Activated CD4-positive, alpha-beta T cell treated with anti-CD3 and anti-CD28 coated beads for 36 hours (primary cell): Measurements from ENCODE around the gene KRTAP10-6. TPM values are rescaled to one million over a fixed set of nuclear protein-coding genes. Genes with fewer than 3 reads are reported as not detected.
"Not testable (repeated sequence)": the region's sequence is repeated elsewhere in the genome, so short reads cannot be mapped to it uniquely, and the experiment has no call there.

Source experiments
- ATAC-seq: fragments of 200-7000 bp; cut with Tn5 transposase; one replicate; pipeline ENCODE4 v1.10.0; 2021; ENCODE audit warnings: mild to moderate bottlenecking, moderate library complexity
- CTCF ChIA-PET: fragments of 350-600 bp; sonication (Branson Sonifier 250); formaldehyde crosslinking; loops from one replicate; lab custom pipeline; 2021; ENCODE audit warnings: antibody characterized with exemption; lab: Charles Lee
- POLR2A ChIA-PET: fragments of 350-600 bp; sonication (Branson Sonifier 250); formaldehyde crosslinking; loops from one replicate; lab custom pipeline; 2021; ENCODE audit warnings: antibody characterized with exemption, inconsistent platforms; lab: Charles Lee
- DNase-seq: peaks from one replicate; pipeline ENCODE4 v3.0.0-alpha.2; 2020
- H3K27ac Mint-ChIP-seq: one replicate; pipeline ENCODE4 v1.8.0; 2021; ENCODE audit warnings: mixed read lengths
- H3K27me3 Mint-ChIP-seq: one replicate; pipeline ENCODE4 v1.8.0; 2021; ENCODE audit warnings: mixed read lengths
- H3K36me3 Mint-ChIP-seq: one replicate; pipeline ENCODE4 v1.8.0; 2021; ENCODE audit warnings: low read depth, mixed read lengths
- H3K4me1 Mint-ChIP-seq: one replicate; pipeline ENCODE4 v1.8.0; 2021; ENCODE audit warnings: mixed read lengths
- H3K4me3 Mint-ChIP-seq: one replicate; pipeline ENCODE4 v1.8.0; 2021; ENCODE audit warnings: mild to moderate bottlenecking, moderate library complexity, mixed read lengths
- H3K9me3 Mint-ChIP-seq: one replicate; pipeline ENCODE4 v1.8.0; 2021; ENCODE audit warnings: low read depth, mixed read lengths
- intact Hi-C, 2 experiments: fragments of 100-400 bp; cut with DNase I in 1 of 2; cut with micrococcal nuclease in 1 of 2; formaldehyde crosslinking; loops; one replicate each; pipeline versions ENCODE4 v1.14.2 to v1.15.1; 2022 to 2024; cut with DNase I, micrococcal nuclease
- total RNA-seq, 2 experiments: library from RNA; stranded (reverse); gene quantifications; one replicate each; pipeline ENCODE4 v1.2.3, GENCODE V29; 2021

Gene KRTAP10-6
- total RNA-seq, 2 experiments from 2014 or later = not detected

DNA sequence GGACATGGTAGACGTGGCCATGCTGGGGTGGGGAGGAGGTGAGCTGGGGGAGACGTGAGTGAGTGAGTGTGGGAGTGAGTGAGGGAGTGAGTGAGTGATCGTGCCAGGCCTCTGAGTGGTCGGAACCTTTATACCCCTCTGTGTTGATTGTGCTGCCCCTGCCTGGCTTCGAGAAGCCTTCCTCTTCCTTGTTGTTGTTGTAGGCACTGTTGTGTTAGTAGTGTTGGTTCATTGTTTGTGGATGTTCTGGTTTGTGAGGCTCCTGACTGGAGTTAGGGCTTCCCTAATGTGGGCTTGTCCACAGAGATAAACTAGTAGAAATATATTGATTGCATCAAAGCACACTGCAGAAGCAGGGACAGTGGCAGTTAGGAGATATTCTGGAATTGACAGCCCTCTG lies 33.6 kb downstream of the KRTAP10-6 start, which contains the start of gene KRTAP10-3:
KRTAP10-3 (minus strand) TSS at position 101 of the 400 bp plus-strand sequence; CDS start at position 21, 80 bp downstream.
- CTCF ChIA-PET = no interaction called here
- Mint-ChIP-seq H3K4me1 (no peaks in the 10 kb centered on the region), H3K27ac (no peak within 1 kb of the TSS), H3K4me3 (no peak within 1 kb of the TSS), H3K9me3 (peaks cover 19% of the 10 kb centered on the region), H3K27me3 (no peaks in the 10 kb centered on the region), H3K36me3 (peaks cover 2% of the 10 kb centered on the region)
- no peak for DNase-seq
- intact Hi-C loops = no loop called here
- ATAC-seq = no peak
- POLR2A ChIA-PET = no interaction called here

DNA sequence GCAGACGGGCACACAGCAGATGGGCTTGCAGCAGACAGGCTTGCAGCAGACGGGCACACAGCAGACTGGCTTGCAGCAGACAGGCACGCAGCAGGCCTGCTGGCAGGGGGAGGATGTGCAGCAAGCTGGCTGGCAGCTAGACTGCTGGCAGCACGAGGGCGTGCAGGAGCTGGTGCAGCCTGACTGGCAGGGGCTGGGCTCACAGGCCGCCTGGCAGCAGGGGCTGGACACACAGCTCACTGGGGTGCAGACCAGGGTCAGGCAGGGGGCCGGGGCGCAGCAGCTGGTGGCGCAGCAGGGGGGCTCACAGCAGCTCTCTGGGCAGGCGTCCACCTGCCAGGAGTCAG lies 34.0 kb downstream of the KRTAP10-6 start:
- ATAC-seq, intact Hi-C loops, H3K4me3 Mint-ChIP-seq, DNase-seq, POLR2A ChIA-PET, H3K27ac Mint-ChIP-seq, H3K4me1 Mint-ChIP-seq, CTCF ChIA-PET, H3K36me3 Mint-ChIP-seq, H3K27me3 Mint-ChIP-seq: not testable (repeated sequence)
- H3K9me3 Mint-ChIP-seq = peaks cover 20% of the 10 kb centered on the region

DNA sequence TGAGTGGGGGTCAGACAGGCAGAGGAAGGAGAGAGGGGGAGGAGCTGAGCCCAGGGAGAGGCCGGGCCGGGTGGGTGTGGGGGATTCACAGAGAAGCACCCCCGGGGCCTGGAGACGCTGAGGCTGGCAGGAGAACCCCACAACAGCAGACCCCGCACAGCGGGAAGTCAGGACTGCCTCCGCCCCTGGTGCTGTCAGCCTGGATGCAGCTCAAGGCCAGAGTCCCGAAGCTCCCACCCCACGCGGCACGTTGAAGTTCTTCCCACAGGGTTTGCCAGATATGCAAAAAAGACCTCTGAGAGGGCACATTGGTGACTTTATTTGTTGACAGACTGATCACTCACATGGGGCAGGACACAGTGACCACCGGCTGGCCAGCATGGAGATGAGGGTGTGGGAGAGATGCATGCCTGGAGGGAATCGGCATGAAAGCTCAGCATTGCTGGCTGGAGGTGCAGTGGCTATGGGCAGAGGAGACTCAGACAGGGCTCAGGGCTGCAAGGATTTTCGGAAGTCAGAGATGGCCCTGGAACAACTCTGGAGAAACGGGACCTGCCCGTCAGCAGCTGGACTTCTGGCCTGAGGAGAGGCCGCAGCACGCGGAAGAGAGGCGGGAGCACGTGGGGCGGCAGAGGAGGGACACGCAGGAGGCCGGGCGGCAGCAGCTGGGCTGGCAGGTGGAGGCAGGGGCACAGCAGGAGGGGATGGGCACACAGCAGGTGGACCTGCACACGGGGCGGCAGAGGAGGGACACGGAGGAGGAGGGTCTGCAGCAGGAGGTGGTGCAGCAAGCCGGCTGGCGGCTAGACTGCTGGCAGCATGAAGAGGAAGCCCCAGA lies 34.6 kb downstream of the KRTAP10-6 start:
- Mint-ChIP-seq H3K9me3 (peaks cover 22% of the 10 kb centered on the region), H3K27ac (no peak overlapping the region), H3K27me3 (no peaks in the 10 kb centered on the region), H3K36me3 (peaks cover 2% of the 10 kb centered on the region), H3K4me1 (no peaks in the 10 kb centered on the region), H3K4me3 (no peak overlapping the region)
- ChIA-PET CTCF (interaction anchor here (1.0 kb wide), 1 partner anchor 10 kb away, joined by 6 read pairs; no protein-coding TSS in a partner anchor), POLR2A (no interaction called here)
- ATAC-seq = no peak
- intact Hi-C loops = no loop called here
- DNase-seq = no peak

GRCh38 chr21:44556879-44557278 lies 35.4 kb downstream of the KRTAP10-6 start:
- CTCF ChIA-PET = interaction anchor here (1.0 kb wide), 1 partner anchor 10 kb away, joined by 6 read pairs; no protein-coding TSS in a partner anchor

DNA sequence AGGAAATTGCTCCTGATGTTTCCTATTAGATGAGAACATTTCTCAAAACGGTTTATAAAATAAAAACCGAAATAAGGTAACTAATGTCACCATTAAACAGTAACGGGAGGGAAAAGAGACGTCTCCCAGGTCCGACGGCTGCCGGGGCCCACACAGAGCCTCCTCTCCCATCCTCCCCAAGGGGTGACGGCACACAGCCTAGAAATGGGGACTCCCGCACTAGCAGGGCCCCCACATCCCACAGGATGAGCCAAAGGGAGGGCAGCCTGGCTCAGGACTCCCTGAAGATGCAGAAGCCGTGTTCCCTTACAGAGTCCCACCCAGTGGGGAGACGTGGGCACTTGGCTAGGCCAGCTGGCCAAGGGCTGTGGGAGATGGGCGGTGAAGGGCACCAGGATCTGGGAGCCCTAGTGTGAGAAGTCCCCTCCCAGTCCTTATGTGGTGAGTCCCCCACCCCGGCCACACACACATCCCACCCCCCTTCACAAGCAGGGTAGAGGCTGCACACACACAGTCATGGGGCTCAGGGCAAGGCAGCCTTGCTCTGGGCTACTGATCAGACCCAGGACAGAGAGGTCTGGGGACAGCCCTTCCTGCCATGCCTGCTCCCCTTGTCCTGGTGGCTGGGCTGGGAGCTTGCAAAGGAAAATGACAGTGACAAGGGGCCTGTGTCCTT lies 37.0 kb downstream of the KRTAP10-6 start:
- intact Hi-C loops = no loop called here
- ChIA-PET POLR2A (no interaction called here), CTCF (interaction anchor here (0.8 kb wide), 1 partner anchor 73 kb away, joined by 3 read pairs; no protein-coding TSS in a partner anchor)
- Mint-ChIP-seq H3K36me3 (no peaks in the 10 kb centered on the region), H3K9me3 (peaks cover 10% of the 10 kb centered on the region), H3K27me3 (no peaks in the 10 kb centered on the region), H3K4me3 (no peak overlapping the region), H3K4me1 (no peaks in the 10 kb centered on the region), H3K27ac (no peak overlapping the region)
- no peak for DNase-seq
- ATAC-seq = no peak

More at GRCh38 chr21:44556879-44557278, 35.4 kb downstream of the KRTAP10-6 start:
- POLR2A ChIA-PET = interaction anchor here (0.7 kb wide), 1 partner anchor 204 kb away, joined by 6 read pairs; no protein-coding TSS in a partner anchor
- Mint-ChIP-seq H3K27ac (no peak overlapping the region), H3K27me3 (no peaks in the 10 kb centered on the region), H3K4me3 (no peak overlapping the region), H3K36me3 (peaks cover 2% of the 10 kb centered on the region), H3K4me1 (no peaks in the 10 kb centered on the region), H3K9me3 (peaks cover 17% of the 10 kb centered on the region)
- intact Hi-C loops = no loop called here
- ATAC-seq (no peak), DNase-seq (no peak)

DNA sequence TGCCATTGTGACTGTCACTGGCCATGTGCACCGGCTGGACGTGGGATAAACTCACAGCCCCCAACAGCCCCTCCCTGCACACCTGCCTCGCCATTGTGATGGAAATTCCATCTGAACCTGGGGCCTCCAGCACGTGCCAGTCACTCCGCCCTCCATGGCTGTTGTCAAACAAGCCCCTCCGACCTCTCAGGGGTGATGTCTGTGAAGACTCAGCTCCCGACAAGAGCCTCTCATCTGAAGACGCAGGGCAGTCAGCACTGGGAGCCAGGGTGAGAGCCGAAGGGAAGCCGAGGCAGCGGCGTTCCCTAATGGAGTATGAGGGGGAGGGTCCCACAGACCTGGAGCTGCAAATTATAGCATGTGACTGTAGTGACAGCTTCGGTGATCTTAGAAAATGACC lies 39.6 kb downstream of the KRTAP10-6 start:
- no peaks in the 10 kb centered on the region for H3K27me3 Mint-ChIP-seq
- CTCF ChIA-PET = no interaction called here
- DNase-seq = no peak

GRCh38 chr21:44552136-44552535 lies 40.2 kb downstream of the KRTAP10-6 start:
- Mint-ChIP-seq H3K4me1 (peaks cover 17% of the 10 kb centered on the region), H3K4me3 (no peak overlapping the region), H3K36me3 (peaks cover 6% of the 10 kb centered on the region), H3K27me3 (no peaks in the 10 kb centered on the region), H3K27ac (no peak overlapping the region), H3K9me3 (peaks cover 15% of the 10 kb centered on the region)
- ATAC-seq (no peak), DNase-seq (no peak)
- CTCF ChIA-PET = no interaction called here
- intact Hi-C loops = no loop called here
- POLR2A ChIA-PET = no interaction called here

More for the DNA sequence above, 39.6 kb downstream of the KRTAP10-6 start:
- Mint-ChIP-seq H3K36me3 (peaks cover under 1% of the 10 kb centered on the region), H3K4me3 (no peak overlapping the region), H3K9me3 (peaks cover 10% of the 10 kb centered on the region), H3K4me1 (peaks cover 12% of the 10 kb centered on the region), H3K27ac (no peak overlapping the region)
- POLR2A ChIA-PET = no interaction called here
- intact Hi-C loops = no loop called here
- ATAC-seq = no peak

DNA sequence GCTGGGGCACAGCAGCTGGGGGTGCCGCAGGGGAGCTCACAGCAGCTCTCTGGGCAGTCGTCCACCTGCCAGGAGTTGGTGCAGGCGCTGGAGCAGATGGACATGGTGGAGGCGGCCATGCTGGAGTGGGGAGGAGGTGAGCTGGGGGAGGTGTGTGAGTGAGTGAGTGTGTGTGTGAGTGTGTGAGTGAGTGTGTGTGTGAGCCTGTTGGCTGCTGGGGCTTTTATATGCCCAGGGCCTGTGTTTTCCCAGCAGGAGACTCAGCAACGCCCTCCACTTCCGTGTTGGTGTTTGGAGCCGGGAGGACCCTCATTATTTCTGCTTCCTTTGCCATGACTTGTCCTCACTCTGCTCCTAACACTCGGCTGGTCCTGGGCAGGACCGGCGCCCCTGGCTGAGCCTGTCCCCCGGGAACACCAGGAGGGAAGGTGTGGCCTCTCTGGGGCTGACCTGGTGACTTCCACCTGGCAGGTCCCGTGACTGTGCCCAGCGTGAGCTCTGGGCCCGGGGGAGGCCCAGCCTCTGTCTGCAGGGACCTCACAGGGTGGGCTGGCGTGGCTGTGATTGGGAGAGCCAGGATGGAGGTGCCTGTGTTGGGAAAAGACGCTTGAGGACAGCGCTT lies 40.9 kb downstream of the KRTAP10-6 start, which contains the start of gene KRTAP10-2:
KRTAP10-2 (minus strand) TSS at position 166 of the 622 bp plus-strand sequence; CDS start at position 119, 47 bp downstream.
- ATAC-seq (no peak), DNase-seq (no peak)
- intact Hi-C loops = no loop called here
- peaks cover 13% of the 10 kb centered on the region for H3K36me3 Mint-ChIP-seq
- peaks cover 23% of the 10 kb centered on the region for H3K4me1 Mint-ChIP-seq
- no peak within 1 kb of the TSS for H3K27ac Mint-ChIP-seq
- no peak within 1 kb of the TSS for H3K4me3 Mint-ChIP-seq
- H3K9me3 Mint-ChIP-seq = peaks cover 22% of the 10 kb centered on the region
- CTCF ChIA-PET = interaction anchor here (0.8 kb wide), 1 partner anchor 10 kb away, joined by 3 read pairs; no protein-coding TSS in a partner anchor
- POLR2A ChIA-PET = interaction anchor here (1.0 kb wide), 1 partner anchor 214 kb away, joined by 3 read pairs; no protein-coding TSS in a partner anchor
- H3K27me3 Mint-ChIP-seq = no peaks in the 10 kb centered on the region

DNA sequence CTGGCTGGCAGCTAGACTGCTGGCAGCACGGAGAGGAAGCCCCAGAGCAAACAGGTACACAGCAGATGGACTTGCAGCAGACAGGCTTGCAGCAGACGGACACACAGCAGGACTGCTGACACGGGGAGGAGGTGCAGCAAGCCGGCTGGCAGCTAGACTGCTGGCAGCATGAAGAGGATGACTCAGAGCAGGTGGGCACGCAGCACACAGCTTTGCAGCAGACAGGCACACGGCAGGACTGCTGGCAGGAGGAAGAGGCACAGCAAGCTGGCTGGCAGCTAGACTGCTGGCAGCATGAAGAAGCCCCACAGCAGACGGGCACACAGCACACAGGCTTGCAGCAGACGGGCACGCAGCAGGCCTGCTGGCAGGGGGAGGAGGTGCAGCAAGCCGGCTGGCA lies 41.5 kb downstream of the KRTAP10-6 start:
- peaks cover 24% of the 10 kb centered on the region for H3K9me3 Mint-ChIP-seq
- CTCF ChIA-PET = interaction anchor here (0.8 kb wide), 1 partner anchor 10 kb away, joined by 3 read pairs; no protein-coding TSS in a partner anchor
- H3K36me3 Mint-ChIP-seq = peaks cover 13% of the 10 kb centered on the region
- H3K4me3 Mint-ChIP-seq = no peak overlapping the region
- peaks cover 23% of the 10 kb centered on the region for H3K4me1 Mint-ChIP-seq
- H3K27me3 Mint-ChIP-seq = no peaks in the 10 kb centered on the region
- H3K27ac Mint-ChIP-seq = no peak overlapping the region
- ATAC-seq (no peak), DNase-seq (no peak)
- intact Hi-C loops = no loop called here
- POLR2A ChIA-PET = interaction anchor here (1.0 kb wide), 1 partner anchor 215 kb away, joined by 3 read pairs; no protein-coding TSS in a partner anchor

GRCh38 chr21:44550285-44550684 lies 42.0 kb downstream of the KRTAP10-6 start:
- H3K27ac Mint-ChIP-seq, DNase-seq, intact Hi-C loops, CTCF ChIA-PET, H3K4me3 Mint-ChIP-seq, ATAC-seq, H3K27me3 Mint-ChIP-seq: not testable (repeated sequence)
- Mint-ChIP-seq H3K4me1 (peaks cover 23% of the 10 kb centered on the region), H3K9me3 (peaks cover 26% of the 10 kb centered on the region), H3K36me3 (peaks cover 14% of the 10 kb centered on the region)
- POLR2A ChIA-PET = interaction anchor here (1.0 kb wide), 1 partner anchor 215 kb away, joined by 3 read pairs; no protein-coding TSS in a partner anchor
